NCI-H82 (cell line): ENCODE measurements around the gene MBD3.
"Not testable (repeated sequence)": the region's sequence is repeated elsewhere in the genome, so short reads cannot be mapped to it uniquely, and the experiment has no call there.

Experiments used
- DNase-seq: peaks from one replicate; lab custom pipeline; 2025; lab: John Stamatoyannopoulos, UW

The MBD3 gene

GRCh38 chr19:1592755-1593500 lies at the start of gene MBD3:
Gene MBD3, minus strand, starts transcription at chr19:1592865. Its CDS starts 234 bp downstream, at chr19:1592631.
- DNase-seq, result peak; percentile 95

GRCh38 chr19:1640893-1641448 lies 48.3 kb upstream of the MBD3 start:
- DNase-seq, result not testable (repeated sequence)

GRCh38 chr19:1636325-1637236 lies 43.9 kb upstream of the MBD3 start:
- no peak for DNase-seq

GRCh38 chr19:1634938-1635243 lies 42.2 kb upstream of the MBD3 start:
- no peak for DNase-seq

GRCh38 chr19:1634242-1634937 lies 41.7 kb upstream of the MBD3 start:
- no peak for DNase-seq

- no peak for DNase-seq
Measured at GRCh38 chr19:1633269-1633826, 40.7 kb upstream of the MBD3 start.

- no peak for DNase-seq
Measured at GRCh38 chr19:1632462-1633268, 40.0 kb upstream of the MBD3 start.

- no peak for DNase-seq
Measured at GRCh38 chr19:1631557-1632100, 39.0 kb upstream of the MBD3 start.

GRCh38 chr19:1630811-1631210 lies 38.1 kb upstream of the MBD3 start:
- DNase-seq, result no peak

- DNase-seq, result no peak
Measured at GRCh38 chr19:1630012-1630411, 37.3 kb upstream of the MBD3 start.

- no peak for DNase-seq
Measured at GRCh38 chr19:1629256-1629808, 36.7 kb upstream of the MBD3 start.

- DNase-seq, result no peak
Measured at GRCh38 chr19:1627194-1627593, 34.5 kb upstream of the MBD3 start.

- no peak for DNase-seq
Measured at GRCh38 chr19:1626417-1627010, 33.8 kb upstream of the MBD3 start.

- peak; percentile 78 for DNase-seq
Measured at GRCh38 chr19:1624458-1624857, 31.8 kb upstream of the MBD3 start.

- no peak for DNase-seq
Measured at GRCh38 chr19:1622541-1622940, 29.9 kb upstream of the MBD3 start.

GRCh38 chr19:1622007-1622406 lies 29.3 kb upstream of the MBD3 start:
- no peak for DNase-seq

- DNase-seq, result no peak
Measured at GRCh38 chr19:1621574-1621973, 28.9 kb upstream of the MBD3 start.

GRCh38 chr19:1621021-1621420 lies 28.4 kb upstream of the MBD3 start:
- no peak for DNase-seq

GRCh38 chr19:1620502-1620901 lies 27.8 kb upstream of the MBD3 start:
- DNase-seq, result no peak

- no peak for DNase-seq
Measured at GRCh38 chr19:1619703-1620102, 27.0 kb upstream of the MBD3 start.
